ENCODE results near the gene PTGDR2.

PTGDR2 gene

DNA sequence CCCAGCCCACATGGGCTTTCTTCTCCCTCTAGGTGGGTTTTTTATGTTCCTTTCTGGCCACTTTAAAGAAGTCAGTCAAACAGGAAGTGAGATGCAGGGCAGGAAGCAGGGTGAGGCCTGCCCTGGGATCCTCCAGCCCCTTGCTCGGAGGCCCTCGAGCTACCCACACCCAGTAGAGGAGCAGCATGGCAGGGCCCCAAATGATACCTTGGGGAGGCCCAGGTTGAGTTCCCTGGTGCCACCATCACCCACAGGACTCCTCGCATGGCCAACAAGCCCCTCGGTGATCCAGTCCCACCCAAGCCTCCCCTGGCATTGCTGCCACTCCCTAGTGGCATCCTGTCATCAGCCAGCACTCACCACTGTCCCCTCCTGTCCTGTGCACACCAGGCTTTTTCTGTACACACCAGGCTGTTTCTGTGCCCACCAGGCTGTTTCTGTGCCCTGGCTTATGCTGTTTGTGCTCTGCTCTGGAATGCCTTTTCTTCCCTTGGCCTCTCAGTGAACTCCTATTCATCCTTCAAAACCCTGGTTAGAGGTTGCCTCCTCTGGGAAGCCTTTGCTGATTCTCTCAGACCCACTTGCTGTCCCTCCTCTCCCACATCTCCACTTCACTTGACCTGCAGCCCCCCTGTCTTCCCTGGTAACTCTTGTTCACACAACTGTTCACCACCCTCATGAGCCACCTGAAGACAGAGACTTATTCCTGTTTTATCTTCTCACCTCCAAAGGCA lies 3.1 kb upstream of the PTGDR2 start:
- no peak for DNase-seq

DNA sequence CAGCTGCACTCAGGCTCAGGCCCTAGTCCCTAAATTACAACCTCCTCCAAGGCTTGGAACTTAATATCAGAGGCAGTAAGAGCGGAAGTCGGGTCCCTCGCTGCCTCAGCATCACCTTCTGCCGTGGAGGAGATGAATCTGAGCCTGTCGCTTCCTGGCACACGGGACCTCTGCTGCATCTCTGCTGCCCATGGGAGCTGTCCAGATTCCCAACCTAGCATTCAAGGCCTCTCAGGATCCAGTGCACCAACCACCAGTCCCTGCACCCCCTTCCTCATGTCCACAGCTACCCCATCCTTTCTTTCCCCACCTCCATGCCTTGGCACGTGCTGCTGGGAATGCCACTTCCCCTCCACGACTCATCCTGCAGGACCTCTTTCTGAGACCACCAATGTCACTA lies 2.5 kb upstream of the PTGDR2 start:
- DNase-seq, result no peak

DNA sequence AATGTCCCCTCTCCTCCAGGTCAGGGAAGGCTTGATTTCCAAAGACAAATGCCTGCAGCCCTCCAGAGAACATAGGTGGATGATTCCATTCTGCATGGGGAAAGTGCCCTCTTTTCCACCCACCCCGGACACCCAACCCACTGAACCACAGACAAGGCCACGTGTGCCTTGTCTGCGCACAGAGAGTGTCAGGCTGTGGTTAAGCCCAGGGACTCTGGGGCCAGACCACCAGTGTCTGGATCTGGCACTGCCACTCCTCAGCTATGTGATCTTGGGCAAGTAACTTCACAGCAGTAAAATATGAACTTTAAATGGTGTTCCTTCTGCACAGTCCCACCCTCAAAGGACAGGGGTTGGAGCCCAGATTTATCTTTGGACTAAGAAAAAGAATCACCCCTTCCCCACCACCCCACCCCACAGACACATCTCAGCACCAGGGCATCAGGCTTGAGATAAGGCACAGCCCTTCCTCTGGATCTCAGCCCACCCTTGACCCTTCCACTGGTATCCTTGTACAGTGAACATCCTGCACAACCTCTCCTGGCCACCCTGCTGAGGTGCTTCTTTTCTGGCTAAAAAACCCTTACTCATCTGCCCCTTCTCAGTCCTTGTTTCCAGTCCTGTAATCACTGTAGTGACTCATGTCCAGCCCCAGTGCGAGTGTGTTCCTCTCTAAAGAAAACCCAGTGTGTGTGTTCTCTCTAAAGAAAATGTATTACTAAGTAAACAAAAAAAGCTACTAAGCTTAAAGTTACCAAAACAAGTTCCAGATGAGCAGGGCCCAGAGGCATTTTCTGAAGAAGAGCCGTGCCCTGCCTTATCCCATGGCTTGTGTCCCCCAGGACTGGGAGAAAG lies 1.9 kb upstream of the PTGDR2 start:
- no peak for DNase-seq

DNA sequence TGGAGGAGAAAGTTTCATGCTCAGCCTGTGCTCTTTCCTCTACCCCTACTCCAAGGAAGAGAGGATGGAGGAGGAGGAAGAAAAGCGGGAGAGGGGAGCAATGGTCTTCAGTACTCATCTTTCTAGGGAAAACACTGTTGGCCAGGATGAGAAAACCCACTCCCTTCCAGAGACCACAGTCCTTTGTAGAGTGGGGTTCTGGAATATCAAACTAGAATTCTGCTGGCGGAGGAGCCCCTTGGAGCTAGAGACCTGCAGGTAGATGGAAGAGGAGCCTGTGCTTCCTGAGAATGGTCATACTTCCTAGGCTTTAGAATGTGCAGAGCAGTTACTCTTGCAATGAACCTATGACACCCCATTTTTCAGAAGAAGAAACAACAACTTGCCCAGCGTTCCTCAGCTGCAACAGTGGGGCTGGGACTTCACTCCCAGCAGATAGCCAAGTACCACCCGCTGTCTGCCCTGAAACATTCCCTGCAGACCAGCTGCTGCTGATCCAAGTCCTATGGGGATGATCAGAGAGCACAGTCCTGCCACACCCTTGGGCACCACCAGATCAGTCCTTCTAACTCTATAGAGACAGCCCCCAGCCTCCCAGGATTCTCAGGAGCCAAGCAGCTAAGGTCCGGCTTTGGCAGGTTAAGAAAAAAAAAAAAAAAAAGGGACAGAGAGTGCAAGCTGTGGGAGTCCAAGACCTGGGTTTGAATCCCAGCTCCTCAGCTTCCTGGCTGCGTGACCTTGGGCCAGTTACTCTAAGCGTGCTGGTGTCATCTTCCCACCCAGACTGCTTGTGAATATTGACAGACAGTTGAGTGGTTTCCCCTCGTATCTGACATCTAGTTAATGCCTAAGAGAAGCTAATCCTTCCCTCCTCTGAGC lies 664 bp downstream of the PTGDR2 start:
- DNase-seq, result no peak

DNA sequence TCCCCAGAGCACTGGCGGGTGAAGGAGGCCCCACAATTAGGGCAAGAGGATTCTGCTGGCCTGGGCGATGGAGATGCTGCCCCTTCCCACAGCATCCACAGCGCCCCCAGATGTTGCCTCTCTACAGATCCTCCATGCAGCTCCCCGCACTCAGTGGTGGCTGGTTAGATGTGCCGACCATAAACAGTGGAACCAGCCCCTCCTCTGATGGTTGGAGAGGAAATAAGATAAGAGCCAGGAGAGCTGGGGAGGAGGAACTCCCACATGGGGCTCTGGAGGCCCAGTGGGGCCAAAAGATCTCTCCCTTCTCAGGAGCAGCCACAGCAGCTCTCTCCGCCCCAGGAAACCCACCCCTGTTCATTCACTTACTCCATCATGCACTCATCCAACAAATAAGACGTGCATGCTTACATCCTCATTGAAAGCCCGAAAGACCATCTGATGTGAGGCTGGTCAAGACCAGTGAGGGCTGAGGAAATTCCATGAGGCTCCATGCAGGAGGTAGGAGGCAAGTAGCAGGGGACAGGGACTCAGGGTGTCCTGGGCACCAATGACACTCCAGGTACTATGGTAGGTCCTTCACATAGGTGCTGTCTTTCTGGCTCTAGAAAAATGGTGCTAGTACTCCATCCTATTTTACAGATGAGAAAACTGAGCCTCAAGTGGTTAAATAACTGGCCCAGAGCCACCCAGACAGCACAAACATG lies 1.5 kb downstream of the PTGDR2 start:
- no peak for DNase-seq

DNA sequence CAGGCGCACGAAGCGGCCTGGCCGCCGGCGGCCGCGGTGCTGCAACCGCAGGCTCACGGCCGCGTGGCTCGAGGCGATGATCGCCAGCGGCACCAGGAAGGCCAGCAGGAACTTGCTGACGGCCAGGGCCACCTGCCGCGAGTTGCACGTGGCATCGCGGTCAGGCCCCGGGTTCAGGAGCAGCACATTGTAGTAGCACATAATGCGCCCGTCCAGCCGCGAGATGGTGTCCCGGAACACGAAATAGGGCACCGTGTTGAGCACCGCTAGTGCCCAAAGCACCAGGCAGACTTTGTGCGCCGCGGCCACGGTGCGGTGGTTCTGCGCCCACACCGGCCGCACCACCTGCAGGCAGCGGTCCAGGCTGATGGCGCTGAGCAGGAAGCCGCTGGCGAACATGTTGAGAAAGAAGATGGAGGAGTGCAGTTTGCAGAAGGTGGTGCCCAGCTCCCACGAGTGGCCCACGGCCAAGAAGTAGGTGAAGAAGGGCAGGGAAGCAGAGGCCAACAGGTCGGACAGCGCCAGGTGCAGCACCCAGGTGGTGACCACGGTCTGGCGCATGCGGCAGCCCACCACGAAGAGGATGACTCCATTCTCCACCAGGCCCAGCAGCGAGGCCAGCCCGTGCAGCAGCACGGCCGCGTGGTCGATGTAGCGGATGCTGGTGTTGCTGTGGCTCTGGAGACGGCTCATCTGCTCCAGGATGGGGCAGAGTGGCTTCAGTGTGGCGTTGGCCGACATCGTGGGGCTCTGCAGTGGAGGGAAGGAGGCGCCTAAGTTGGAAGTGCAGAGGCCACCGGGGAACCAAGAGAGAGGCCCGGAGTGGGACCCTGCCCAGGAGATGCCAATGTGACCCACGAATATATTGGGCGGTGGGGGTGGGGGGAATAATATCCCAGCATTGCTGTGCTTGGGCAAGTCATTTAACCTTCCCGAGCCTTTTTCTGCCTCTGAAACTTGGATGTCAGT lies 2.5 kb downstream of the PTGDR2 start:
- DNase-seq, result no peak

DNA sequence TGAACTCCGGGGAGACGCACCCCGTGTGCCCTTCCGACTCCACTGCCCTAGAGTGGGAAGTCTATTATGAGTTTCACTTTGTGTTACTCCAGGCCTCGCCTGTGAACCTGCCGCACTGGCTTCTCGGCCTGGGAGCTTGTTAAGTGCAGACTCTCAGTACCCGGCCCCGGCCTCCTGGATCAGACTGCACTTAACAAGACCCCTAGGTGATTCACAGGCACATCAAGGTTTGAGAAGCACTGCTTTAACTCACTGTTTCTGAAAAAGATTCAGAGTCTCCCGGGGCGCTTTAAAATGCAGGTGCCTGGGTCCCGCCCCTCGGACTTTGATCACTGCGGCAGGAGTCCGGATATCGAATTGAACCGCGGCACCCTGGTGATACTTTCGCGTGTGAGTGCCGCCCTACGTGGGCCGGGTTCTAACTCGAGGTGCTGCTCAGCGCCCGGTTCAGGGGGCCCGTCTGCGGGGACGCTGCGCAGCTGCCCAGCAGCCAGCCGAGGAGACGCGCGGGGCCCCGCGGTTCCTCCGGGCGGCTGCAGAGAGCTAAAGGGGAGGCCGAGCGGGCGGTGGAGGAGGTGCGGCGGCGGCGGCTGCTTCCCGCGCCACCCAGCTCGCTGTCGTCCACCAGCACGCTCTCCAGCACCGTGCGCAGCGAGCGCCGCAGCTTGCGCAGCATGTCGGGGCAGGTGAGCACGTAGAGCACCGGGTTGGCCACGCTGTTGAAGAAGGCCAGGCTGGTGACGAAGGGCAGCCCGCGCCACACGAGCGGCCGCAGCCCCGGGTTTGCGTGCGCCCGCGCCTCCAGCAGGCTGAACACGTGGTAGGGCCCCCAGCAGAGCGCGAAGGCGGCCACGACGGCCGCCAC lies 3.4 kb downstream of the PTGDR2 start:
- no peak for DNase-seq

DNA sequence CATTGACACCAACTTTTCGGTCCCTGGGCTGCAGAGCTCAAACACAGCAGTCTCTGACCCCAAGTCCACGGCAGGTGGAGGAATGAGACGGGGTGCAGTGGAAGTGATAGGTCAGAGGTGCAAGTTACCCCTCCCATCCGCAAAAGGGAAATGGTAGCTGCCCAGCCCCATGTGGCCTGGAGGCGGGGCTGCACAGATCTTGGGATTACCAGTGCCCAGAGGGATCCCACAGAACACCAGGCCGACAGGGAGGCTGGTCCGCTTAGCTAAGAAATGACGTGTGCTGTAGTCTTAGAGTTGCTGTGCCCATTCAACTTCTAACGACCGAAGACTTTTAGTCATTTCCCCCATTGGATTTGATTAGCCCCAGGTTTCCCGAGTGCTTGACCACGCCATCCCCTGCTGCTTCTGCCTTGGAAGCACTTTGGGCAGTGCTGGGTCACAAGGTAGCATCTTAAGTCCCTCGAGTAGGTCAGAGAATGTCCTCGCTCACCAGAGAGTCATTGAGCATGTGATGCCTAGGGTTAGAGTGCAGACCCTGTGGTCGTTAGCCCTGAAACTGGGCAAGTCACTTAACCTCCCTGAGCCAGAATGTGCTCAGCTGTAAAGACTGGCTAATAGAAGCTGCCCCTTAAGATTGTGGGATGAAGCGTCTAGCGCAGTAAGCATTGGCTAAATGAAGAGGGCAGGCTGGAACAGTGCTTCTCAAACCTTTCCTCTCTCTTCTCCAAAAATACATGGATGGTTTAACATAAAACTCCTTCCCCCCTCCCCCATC lies 4.2 kb downstream of the PTGDR2 start:
- no peak for DNase-seq

DNA sequence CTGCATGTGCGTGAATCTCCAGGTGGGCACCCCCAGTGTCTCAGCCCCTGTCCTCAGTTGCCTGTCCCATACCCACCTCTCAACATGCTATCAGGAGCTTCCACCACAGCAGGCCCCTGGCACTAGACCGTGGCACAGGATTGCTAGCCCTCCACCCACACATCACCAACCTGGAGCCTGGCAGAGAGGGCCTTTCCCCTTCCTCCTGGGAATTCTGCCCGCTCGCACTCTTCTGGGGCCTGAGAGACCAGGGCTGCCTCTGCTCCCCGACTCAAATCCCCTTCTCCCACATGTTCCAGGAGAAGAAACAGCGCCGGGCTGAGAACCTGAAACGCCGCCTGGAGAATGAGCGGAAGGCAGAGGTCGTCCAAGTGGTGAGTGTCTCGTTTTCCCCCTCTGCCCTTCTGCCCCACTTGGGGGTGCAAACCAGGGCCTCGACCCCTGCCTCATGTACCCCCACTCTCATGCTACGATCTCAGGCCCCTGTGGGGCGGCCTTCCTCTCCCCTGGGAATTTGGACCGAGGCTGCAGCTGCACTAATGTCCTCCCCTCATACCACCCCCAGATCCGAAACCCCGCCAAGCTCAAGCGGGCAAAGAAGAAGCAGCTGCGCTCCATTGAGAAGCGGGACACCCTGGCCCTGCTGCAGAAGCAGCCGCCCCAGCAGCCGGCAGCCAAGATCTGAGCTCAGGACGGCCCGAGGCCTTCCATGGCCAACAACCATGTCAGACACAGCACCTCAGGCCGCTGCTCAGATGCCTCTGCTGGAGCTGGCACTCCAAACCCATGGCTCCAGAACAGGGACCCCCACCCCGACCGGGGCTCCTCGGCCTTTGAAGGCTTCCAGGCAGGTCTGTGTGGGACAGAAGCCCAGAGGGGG lies 5.9 kb downstream of the PTGDR2 start:
- no peak for DNase-seq

DNA sequence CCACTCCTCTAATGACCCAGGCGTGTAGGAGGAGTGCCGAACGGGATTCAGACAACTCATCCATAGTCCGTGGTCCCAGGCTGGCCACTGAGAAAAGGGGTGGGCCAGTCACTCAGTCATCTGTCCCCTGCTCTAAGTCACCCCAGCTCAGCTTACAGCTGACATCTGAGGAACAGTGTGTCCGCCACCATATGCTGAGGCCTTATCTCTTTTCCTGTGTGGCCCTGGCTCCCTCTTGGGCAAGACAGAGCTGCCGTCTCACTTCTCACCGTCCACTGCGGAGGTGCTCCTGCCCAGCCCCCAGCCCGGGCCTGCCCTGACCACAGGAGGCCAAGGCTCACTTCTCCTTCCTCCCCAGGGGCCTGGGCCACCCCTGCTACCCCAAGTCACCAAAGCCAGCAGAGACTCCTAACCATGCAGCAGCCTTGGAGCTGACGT lies 7.0 kb downstream of the PTGDR2 start:
- DNase-seq, result no peak

DNA sequence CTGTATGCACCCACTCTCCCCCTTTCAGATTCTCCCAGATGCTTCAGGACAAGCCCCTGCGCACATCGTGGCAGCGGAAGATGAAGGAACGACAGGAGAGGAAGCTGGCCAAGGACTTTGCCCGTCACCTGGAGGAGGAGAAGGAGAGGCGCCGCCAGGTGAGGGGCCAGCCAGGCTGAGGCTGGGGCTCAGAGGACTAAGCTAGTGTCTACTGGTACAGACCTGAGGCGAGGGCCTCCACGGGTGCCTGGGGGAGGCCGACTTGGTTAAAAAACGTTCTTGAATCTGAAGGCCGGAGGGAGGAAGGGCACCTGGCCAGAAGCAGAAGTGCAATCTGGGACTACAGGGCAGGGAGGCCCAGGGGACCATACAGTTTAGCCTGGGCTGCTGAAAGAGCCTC lies 7.9 kb downstream of the PTGDR2 start:
- no peak for DNase-seq

DNA sequence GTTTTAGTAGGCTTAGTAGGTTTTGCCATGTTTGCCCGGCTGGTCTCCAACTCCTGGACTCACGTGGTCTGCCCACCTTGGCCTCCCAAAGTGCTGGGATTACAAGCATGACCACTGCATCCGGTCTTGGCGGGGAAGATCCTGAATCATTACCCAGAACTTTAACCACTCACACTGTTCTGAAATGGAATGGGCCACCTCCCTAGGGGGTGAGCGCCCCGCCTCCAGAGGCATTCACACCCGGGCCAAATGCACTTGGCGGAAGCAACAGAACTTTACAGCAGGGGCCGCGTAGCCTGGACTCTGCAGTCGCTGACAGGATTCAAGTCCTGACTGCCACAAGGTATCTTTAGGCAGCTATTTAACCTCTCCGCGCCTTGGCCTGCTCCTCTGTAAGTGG lies 8.5 kb downstream of the PTGDR2 start:
- no peak for DNase-seq

DNA sequence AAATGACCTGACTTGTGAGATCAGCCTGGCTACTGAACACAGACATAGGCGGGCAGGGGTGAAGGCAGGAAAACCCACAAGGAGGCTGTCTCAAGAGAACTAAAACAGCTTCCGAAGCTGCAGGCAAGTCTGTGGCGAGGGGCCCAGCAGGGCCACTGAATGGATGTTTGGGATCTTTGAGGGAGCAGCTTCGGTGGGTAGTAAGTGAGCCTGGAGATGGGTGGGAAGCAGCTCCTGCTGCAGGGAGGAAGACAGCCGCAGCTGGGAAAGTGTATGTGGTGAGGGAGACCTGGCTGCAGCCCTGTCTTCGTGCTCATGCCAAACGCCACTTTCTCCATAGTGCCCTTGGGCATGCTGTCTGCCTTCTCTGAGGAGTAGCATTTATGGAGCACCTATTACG lies 10.4 kb downstream of the PTGDR2 start:
- DNase-seq, result no peak

DNA sequence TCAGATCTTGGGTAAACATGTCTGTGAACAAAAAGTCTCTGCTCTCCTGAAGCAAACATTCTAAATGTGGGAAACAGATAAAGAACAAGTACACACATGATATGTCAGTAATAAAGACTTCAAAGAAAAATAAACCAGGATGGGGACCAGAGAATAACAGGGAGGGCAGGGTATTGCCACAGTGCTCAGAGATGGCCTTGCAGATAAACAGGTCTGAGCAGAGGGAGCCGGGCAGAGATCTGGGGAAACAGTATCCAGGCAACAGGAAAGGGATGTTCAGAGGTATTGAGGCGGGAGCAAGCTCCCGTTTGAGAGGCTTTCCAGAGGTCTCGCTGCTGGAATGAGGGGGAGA lies 10.9 kb downstream of the PTGDR2 start:
- no peak for DNase-seq

DNA sequence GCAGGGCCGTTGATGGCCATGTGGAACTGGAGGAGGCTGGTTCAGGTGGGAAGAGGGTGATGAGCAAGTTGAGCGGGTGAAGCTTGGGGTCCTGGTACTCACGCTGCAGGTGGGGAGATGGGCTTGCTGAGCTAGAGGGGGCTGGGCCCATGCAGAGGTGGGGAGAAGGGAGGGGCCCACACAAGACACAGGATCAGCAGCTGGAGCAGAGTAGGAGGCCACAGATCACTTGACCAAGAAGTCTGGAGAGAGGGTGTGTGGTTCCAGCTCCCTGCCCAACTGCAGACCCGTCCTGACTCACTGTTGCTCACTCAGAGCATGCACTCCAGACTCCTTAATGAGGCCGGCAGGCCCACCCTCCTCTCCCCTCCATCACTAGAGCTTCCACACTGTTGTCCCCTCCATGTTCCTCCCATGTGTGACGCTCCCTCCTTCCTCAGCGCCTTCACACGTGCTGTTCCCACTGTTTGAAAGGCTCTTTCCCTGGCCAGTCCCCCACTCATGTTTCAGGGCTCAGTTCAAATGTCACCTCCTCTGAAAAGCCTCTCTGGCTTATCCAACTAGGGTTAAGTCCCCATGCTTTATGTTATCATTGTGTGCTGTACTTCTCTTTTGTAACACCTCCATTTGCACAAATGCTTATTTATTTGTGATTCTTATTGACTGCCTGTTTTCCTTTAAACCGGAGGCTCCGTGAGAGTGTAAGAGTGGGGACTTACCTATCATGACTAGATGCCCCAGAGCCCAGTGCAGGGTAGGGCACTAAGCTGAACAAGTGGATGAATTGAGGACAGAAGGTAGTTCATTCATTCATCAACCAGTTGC lies 11.5 kb downstream of the PTGDR2 start:
- no peak for DNase-seq

DNA sequence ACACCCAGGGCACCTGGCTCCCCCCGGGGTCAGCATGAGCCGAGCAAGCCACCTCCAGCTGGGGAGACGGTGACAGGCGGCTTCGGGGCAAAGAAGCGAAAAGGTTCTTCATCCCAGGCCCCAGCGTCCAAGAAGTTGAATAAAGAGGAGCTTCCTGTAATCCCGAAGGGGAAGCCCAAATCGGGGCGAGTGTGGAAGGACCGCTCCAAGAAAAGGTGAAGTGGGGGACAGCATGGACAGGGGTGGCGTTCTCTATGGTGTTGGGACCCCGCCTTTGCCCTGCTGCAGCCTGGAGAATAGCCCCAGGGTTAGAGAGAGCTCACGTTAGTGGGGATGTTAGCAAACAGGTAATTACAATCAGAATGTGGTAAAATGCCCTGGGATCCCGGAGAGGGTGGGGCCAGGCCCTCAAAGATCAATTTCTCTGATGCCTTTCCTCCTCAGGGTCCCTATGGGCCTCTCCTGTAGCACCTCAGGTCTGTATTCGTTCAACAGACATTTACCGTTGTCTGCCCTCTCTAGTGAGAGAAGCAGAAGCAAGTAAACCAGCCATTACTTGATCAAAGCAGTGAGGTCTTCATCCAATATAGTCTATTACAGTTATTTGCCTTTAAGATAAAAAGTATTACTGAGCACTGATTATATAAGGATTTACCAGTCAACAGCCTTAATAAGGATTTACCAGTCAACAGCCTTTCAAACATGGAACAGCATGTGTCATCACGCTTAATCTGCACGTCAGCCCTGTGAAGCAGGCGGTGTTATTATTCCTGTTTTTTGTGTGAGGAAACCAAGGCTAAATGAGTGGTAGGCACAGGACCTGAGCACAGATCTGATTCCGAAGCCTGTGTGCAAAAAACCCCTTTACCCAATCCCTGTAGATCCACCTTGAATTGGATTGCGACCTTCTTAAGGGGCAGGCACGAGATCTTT lies 12.8 kb downstream of the PTGDR2 start:
- no peak for DNase-seq
